Fibroblast of skin of abdomen (primary cell): Measurements from ENCODE around the gene RAB7A.
"Not testable (repeated sequence)": the region's sequence is repeated elsewhere in the genome, so short reads cannot be mapped to it uniquely, and the experiment has no call there.

Experiments used
- DNase-seq: peaks from one replicate; pipeline ENCODE4 v3.0.0-alpha.2; 2013

Gene RAB7A

GRCh38 chr3:128712848-128713247 is 13.1 kb upstream of the RAB7A start:
- DNase-seq, result no peak

GRCh38 chr3:128714887-128715491 is 11.0 kb upstream of the RAB7A start:
- DNase-seq, result no peak

- not testable (repeated sequence) for DNase-seq
These were observed 7.1 kb upstream of the RAB7A start for GRCh38 chr3:128718892-128719291.

- no peak for DNase-seq
These were observed 5.1 kb upstream of the RAB7A start for GRCh38 chr3:128720891-128721290.

GRCh38 chr3:128723477-128723876 is 2.5 kb upstream of the RAB7A start:
- DNase-seq, result no peak

- no peak for DNase-seq
These were observed 398 bp upstream of the RAB7A start for GRCh38 chr3:128725547-128726022.

GRCh38 chr3:128727059-128727458 is 1.1 kb downstream of the RAB7A start:
- no peak for DNase-seq

GRCh38 chr3:128727485-128727884 is 1.5 kb downstream of the RAB7A start:
- no peak for DNase-seq

GRCh38 chr3:128727996-128728395 is 2.0 kb downstream of the RAB7A start:
- DNase-seq, result peak; percentile 9

- DNase-seq, result not testable (repeated sequence)
These were observed 2.5 kb downstream of the RAB7A start for GRCh38 chr3:128728521-128728920.

GRCh38 chr3:128730471-128730870 is 4.5 kb downstream of the RAB7A start:
- DNase-seq, result no peak

GRCh38 chr3:128734523-128735189 is 8.7 kb downstream of the RAB7A start:
- DNase-seq, result no peak

GRCh38 chr3:128735287-128735686 is 9.3 kb downstream of the RAB7A start:
- DNase-seq, result no peak

GRCh38 chr3:128735884-128736283 is 9.9 kb downstream of the RAB7A start:
- DNase-seq, result no peak

GRCh38 chr3:128736601-128737000 is 10.6 kb downstream of the RAB7A start:
- peak; percentile 38 for DNase-seq

GRCh38 chr3:128740621-128741020 is 14.6 kb downstream of the RAB7A start:
- no peak for DNase-seq

GRCh38 chr3:128742821-128743594 is 17.0 kb downstream of the RAB7A start:
- DNase-seq, result no peak

GRCh38 chr3:128745742-128746141 is 19.8 kb downstream of the RAB7A start:
- DNase-seq, result no peak

GRCh38 chr3:128746881-128747280 is 20.9 kb downstream of the RAB7A start:
- DNase-seq, result no peak

GRCh38 chr3:128748557-128748956 is 22.6 kb downstream of the RAB7A start:
- no peak for DNase-seq

GRCh38 chr3:128749035-128749434 is 23.1 kb downstream of the RAB7A start:
- no peak for DNase-seq

- not testable (repeated sequence) for DNase-seq
These were observed 23.6 kb downstream of the RAB7A start for GRCh38 chr3:128749561-128749960.

GRCh38 chr3:128753715-128754114 is 27.7 kb downstream of the RAB7A start:
- DNase-seq, result no peak

GRCh38 chr3:128760042-128760441 is 34.1 kb downstream of the RAB7A start:
- no peak for DNase-seq
